ENCODE measurements around the gene MED13L.

Gene MED13L

GRCh38 chr12:116274551-116275375 is 2.7 kb downstream of the MED13L start:
- peak; percentile 25 for FAIRE-seq

- peak; percentile 83 for FAIRE-seq
Measured at GRCh38 chr12:116273813-116274550, 3.5 kb downstream of the MED13L start.

GRCh38 chr12:116267948-116268347 is 9.5 kb downstream of the MED13L start:
- FAIRE-seq = no peak

GRCh38 chr12:116266631-116267349 is 10.7 kb downstream of the MED13L start:
- no peak for FAIRE-seq

GRCh38 chr12:116266168-116266601 is 11.3 kb downstream of the MED13L start:
- FAIRE-seq = no peak

- FAIRE-seq = no peak
Measured at GRCh38 chr12:116265351-116266147, 11.9 kb downstream of the MED13L start.

GRCh38 chr12:116264525-116265070 is 12.9 kb downstream of the MED13L start:
- no peak for FAIRE-seq

- FAIRE-seq = no peak
Measured at GRCh38 chr12:116263844-116264243, 13.6 kb downstream of the MED13L start.

GRCh38 chr12:116263431-116263830 is 14.1 kb downstream of the MED13L start:
- FAIRE-seq = no peak

GRCh38 chr12:116262741-116263140 is 14.8 kb downstream of the MED13L start:
- no peak for FAIRE-seq

- FAIRE-seq = no peak
Measured at GRCh38 chr12:116261525-116262100, 15.9 kb downstream of the MED13L start.

GRCh38 chr12:116259800-116260577 is 17.5 kb downstream of the MED13L start:
- FAIRE-seq = no peak

GRCh38 chr12:116257826-116258225 is 19.7 kb downstream of the MED13L start:
- FAIRE-seq = no peak

GRCh38 chr12:116257215-116257614 is 20.3 kb downstream of the MED13L start:
- FAIRE-seq = no peak

- peak; percentile 49 for FAIRE-seq
Measured at GRCh38 chr12:116249938-116250337, 27.6 kb downstream of the MED13L start.

- no peak for FAIRE-seq
Measured at GRCh38 chr12:116248930-116249329, 28.6 kb downstream of the MED13L start.

- FAIRE-seq = no peak
Measured at GRCh38 chr12:116248433-116248832, 29.1 kb downstream of the MED13L start.

- no peak for FAIRE-seq
Measured at GRCh38 chr12:116247377-116247776, 30.1 kb downstream of the MED13L start.

GRCh38 chr12:116246490-116247179 is 30.9 kb downstream of the MED13L start:
- no peak for FAIRE-seq

GRCh38 chr12:116245189-116245588 is 32.3 kb downstream of the MED13L start:
- FAIRE-seq = no peak

Data from A204.1 (cell line).